WTC11 (cell line): ENCODE data around the gene ZNF740. TPM values are rescaled to one million over a fixed set of nuclear protein-coding genes. Genes with fewer than 3 reads are reported as not detected.

ENCODE experiments used
- ATAC-seq: fragments of 200-7000 bp; cut with Tn5 transposase; 2 replicates; pipeline ENCODE4 v1.10.0; 2021; ENCODE audit warnings: mild to moderate bottlenecking, moderate library complexity
- CTCF ChIA-PET: fragments of 300-600 bp; sonication (Branson Sonifier 250); formaldehyde crosslinking; loops from one replicate; lab custom pipeline; 2021; ENCODE audit warnings: antibody characterized with exemption; lab: Charles Lee
- POLR2A ChIA-PET: fragments of 350-600 bp; sonication (Branson Sonifier 250); formaldehyde crosslinking; loops from one replicate; lab custom pipeline; 2021; ENCODE audit warnings: antibody characterized with exemption; lab: Charles Lee
- DNase-seq: peaks from one replicate; pipeline ENCODE4 v3.0.0; 2021; ENCODE audit warnings: low spot score
- H3K27ac Mint-ChIP-seq: 2 replicates; pipeline ENCODE4 v1.8.0; 2021; ENCODE audit warnings: mixed read lengths
- H3K27me3 Mint-ChIP-seq: 2 replicates; pipeline ENCODE4 v1.8.0; 2021; ENCODE audit warnings: low read depth, mild to moderate bottlenecking, moderate library complexity, mixed read lengths
- H3K36me3 Mint-ChIP-seq: 2 replicates; pipeline ENCODE4 v1.8.0; 2021; ENCODE audit warnings: mixed read lengths
- H3K4me1 Mint-ChIP-seq: 2 replicates; pipeline ENCODE4 v1.8.0; 2022; ENCODE audit warnings: mixed read lengths
- H3K4me3 Mint-ChIP-seq: 2 replicates; pipeline ENCODE4 v1.8.0; 2021; ENCODE audit warnings: mild to moderate bottlenecking, moderate library complexity, mixed read lengths
- H3K9me3 Mint-ChIP-seq: 2 replicates; pipeline ENCODE4 v1.8.0; 2021; ENCODE audit warnings: mixed read lengths
- ETV6 ChIP-seq: sonication (generic); formaldehyde crosslinking; IDR thresholded peaks from 2 replicates; pipeline ENCODE4 v1.8.1; 2022; ENCODE audit warnings: mild to moderate bottlenecking, missing genetic modification reagents
- FOXP1 ChIP-seq: sonication (generic); formaldehyde crosslinking; IDR thresholded peaks from 2 replicates; pipeline ENCODE4 v1.8.0; 2022; ENCODE audit warnings: missing genetic modification reagents, mild to moderate bottlenecking, moderate library complexity, borderline replicate concordance
- HMGA2 ChIP-seq: fragments of 250-450 bp; sonication (Bioruptor Pico); IDR thresholded peaks from 2 replicates; pipeline ENCODE4 v1.4.0; 2021; ENCODE audit warnings: mild to moderate bottlenecking, moderate library complexity
- MXD4 ChIP-seq: fragments of 250-450 bp; sonication (Bioruptor Pico); IDR thresholded peaks from 2 replicates; pipeline ENCODE4 v1.8.0; 2021; ENCODE audit warnings: mild to moderate bottlenecking, moderate library complexity, borderline replicate concordance
- NFYB ChIP-seq: sonication (generic); formaldehyde crosslinking; conservative IDR thresholded peaks from 2 replicates; pipeline ENCODE4 v1.8.0; 2022; ENCODE audit warnings: low read depth, missing genetic modification reagents
- NR2C2 ChIP-seq: sonication (generic); formaldehyde crosslinking; IDR thresholded peaks from 2 replicates; pipeline ENCODE4 v1.8.0; 2022; ENCODE audit warnings: mild to moderate bottlenecking, missing genetic modification reagents
- NR3C1 ChIP-seq: sonication (generic); formaldehyde crosslinking; conservative IDR thresholded peaks from 2 replicates; pipeline ENCODE4 v1.8.1; 2023; ENCODE audit warnings: low read depth, mild to moderate bottlenecking, missing genetic modification reagents
- RELA ChIP-seq: sonication (generic); formaldehyde crosslinking; IDR thresholded peaks from 2 replicates; pipeline ENCODE4 v1.8.1; 2022; ENCODE audit warnings: missing genetic modification reagents, mild to moderate bottlenecking, borderline replicate concordance
- RORB ChIP-seq: fragments of 250-450 bp; sonication (Bioruptor Pico); IDR thresholded peaks from 2 replicates; pipeline ENCODE4 v1.9.0; 2021; ENCODE audit warnings: mild to moderate bottlenecking
- SOX15 ChIP-seq: fragments of 250-450 bp; sonication (Bioruptor Pico); IDR thresholded peaks from 2 replicates; pipeline ENCODE4 v1.9.0; 2021; ENCODE audit warnings: mild to moderate bottlenecking
- TEAD4 ChIP-seq: sonication (generic); formaldehyde crosslinking; IDR thresholded peaks from 2 replicates; pipeline ENCODE4 v1.8.0; 2022; ENCODE audit warnings: mild to moderate bottlenecking, missing genetic modification reagents
- ZNF396 ChIP-seq: fragments of 250-450 bp; sonication (Bioruptor Pico); IDR thresholded peaks from 2 replicates; pipeline ENCODE4 v1.8.0; 2021; ENCODE audit warnings: mild to moderate bottlenecking, moderate library complexity, borderline replicate concordance
- ZNF423 ChIP-seq: fragments of 250-450 bp; sonication (Bioruptor Pico); IDR thresholded peaks from 2 replicates; pipeline ENCODE4 v2.1.2; 2022; ENCODE audit warnings: mild to moderate bottlenecking, moderate library complexity
- ZNF671 ChIP-seq: fragments of 250-450 bp; sonication (Bioruptor Pico); IDR thresholded peaks from 2 replicates; pipeline ENCODE4 v1.8.0; 2021; ENCODE audit warnings: mild to moderate bottlenecking
- total RNA-seq: library from RNA; stranded (reverse); gene quantifications from 3 replicates; pipeline ENCODE4 v1.2.3, GENCODE V29; 2021
- TF ChIP-seq, protein P1 (sequence below): sonication (generic); formaldehyde crosslinking; IDR thresholded peaks from 2 replicates; pipeline ENCODE4 v1.8.0; 2023; ENCODE audit warnings: mild to moderate bottlenecking, missing genetic modification reagents
- TF ChIP-seq, protein P2 (sequence below): sonication (generic); formaldehyde crosslinking; IDR thresholded peaks from 2 replicates; pipeline ENCODE4 v1.8.0; 2022; ENCODE audit warnings: mild to moderate bottlenecking, missing genetic modification reagents
- TF ChIP-seq, protein P3 (sequence below): fragments of 250-450 bp; sonication (Bioruptor Pico); conservative IDR thresholded peaks from 2 replicates; pipeline ENCODE4 v1.9.0; 2021; ENCODE audit warnings: mild to moderate bottlenecking
- TF ChIP-seq, protein P4 (sequence below): sonication (generic); formaldehyde crosslinking; IDR thresholded peaks from 2 replicates; pipeline ENCODE4 v1.8.1; 2023; ENCODE audit warnings: mild to moderate bottlenecking, missing genetic modification reagents, moderate library complexity
- TF ChIP-seq, protein P5 (sequence below): sonication (generic); formaldehyde crosslinking; IDR thresholded peaks from 2 replicates; pipeline ENCODE4 v1.8.0; 2023; ENCODE audit warnings: missing genetic modification reagents
- TF ChIP-seq, protein P6 (sequence below): fragments of 250-450 bp; sonication (Bioruptor Pico); IDR thresholded peaks from 2 replicates; pipeline ENCODE4 v2.1.2; 2022; ENCODE audit warnings: mild to moderate bottlenecking, moderate library complexity
- TF ChIP-seq, protein P7 (sequence below): fragments of 200-600 bp; IDR thresholded peaks from 2 replicates; pipeline ENCODE4 v1.8.0; 2022; ENCODE audit warnings: antibody characterized with exemption

The ZNF740 gene
- total RNA-seq, 1 experiment from 2014 or later, result 26.6 TPM

DNA sequence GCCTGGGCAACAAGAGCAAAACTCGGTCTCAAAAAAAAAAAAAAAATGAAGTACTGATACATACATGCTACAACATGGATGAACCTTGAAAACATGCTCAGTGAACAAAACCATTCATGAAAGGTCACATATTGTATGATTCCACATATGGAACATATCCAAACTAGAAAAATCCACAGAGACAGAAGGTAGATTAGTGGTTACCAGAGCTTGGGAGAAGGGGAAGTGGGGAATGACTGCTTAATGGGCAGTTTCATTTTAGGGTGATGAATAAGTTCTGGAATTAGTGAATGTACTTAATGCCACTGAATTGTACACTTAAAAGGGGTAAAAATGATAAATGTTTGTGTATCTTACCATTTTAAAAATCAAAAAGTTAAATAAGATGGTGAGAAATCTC lies 23.8 kb downstream of the ZNF740 start:
- CTCF ChIA-PET, result interaction anchor here (10.2 kb wide), 1 partner anchor 11 kb away, joined by 136 read pairs; no protein-coding TSS in a partner anchor
- Mint-ChIP-seq H3K4me3 (no peak overlapping the region), H3K4me1 (peaks cover 11% of the 10 kb centered on the region), H3K9me3 (no peaks in the 10 kb centered on the region), H3K27ac (no peak overlapping the region), H3K36me3 (no peaks in the 10 kb centered on the region), H3K27me3 (peaks cover 35% of the 10 kb centered on the region)
- TF ChIP-seq, protein P1, sequence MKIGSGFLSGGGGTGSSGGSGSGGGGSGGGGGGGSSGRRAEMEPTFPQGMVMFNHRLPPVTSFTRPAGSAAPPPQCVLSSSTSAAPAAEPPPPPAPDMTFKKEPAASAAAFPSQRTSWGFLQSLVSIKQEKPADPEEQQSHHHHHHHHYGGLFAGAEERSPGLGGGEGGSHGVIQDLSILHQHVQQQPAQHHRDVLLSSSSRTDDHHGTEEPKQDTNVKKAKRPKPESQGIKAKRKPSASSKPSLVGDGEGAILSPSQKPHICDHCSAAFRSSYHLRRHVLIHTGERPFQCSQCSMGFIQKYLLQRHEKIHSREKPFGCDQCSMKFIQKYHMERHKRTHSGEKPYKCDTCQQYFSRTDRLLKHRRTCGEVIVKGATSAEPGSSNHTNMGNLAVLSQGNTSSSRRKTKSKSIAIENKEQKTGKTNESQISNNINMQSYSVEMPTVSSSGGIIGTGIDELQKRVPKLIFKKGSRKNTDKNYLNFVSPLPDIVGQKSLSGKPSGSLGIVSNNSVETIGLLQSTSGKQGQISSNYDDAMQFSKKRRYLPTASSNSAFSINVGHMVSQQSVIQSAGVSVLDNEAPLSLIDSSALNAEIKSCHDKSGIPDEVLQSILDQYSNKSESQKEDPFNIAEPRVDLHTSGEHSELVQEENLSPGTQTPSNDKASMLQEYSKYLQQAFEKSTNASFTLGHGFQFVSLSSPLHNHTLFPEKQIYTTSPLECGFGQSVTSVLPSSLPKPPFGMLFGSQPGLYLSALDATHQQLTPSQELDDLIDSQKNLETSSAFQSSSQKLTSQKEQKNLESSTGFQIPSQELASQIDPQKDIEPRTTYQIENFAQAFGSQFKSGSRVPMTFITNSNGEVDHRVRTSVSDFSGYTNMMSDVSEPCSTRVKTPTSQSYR (CRISPR knock-in tag), result no peak
- no peak for TF ChIP-seq ZNF423 (CRISPR knock-in tag)
- TF ChIP-seq RELA (CRISPR knock-in tag), result no peak
- TF ChIP-seq NR2C2 (CRISPR knock-in tag), result no peak
- no peak for TF ChIP-seq ZNF396
- no peak for TF ChIP-seq TEAD4 (CRISPR knock-in tag)
- TF ChIP-seq NFYB (CRISPR knock-in tag), result no peak
- TF ChIP-seq RORB (CRISPR knock-in tag), result no peak
- no peak for TF ChIP-seq FOXP1
- TF ChIP-seq MXD4 (CRISPR knock-in tag), result no peak
- ATAC-seq (no peak), DNase-seq (no peak)
- POLR2A ChIA-PET, result no interaction called here

DNA sequence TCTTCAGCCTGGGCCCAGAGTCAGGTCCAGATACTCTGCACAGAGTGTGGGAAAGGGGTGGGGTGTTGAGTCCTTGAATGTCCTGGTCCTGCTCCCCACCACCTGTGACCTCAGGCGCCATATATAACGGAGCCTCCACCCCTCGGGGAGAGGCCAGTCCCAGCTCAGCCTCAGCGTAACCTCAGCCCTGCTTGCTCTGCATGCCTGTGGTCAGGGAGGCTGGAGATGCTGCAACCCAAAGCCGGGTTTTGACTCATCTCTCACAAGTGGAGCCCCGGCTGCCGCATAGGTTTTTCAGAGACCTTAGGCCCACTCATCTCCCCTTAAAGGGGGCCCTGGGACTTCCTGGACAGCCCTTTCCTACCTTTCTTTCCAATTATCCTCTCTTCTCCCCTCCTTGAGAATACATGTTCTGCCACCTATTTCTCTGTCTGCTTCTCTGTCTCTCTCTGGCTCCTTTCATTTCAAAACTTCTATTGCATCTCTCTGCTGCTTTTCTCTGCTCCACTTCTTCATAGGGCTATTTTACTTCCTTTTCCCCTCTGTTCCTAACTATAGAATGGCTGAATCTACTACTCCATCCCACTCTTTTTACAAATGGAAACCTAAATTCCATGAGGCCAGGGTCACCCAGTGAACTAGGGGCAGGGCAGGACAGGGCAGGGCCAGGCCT lies 25.4 kb downstream of the ZNF740 start:
- Mint-ChIP-seq H3K4me1 (peaks cover 11% of the 10 kb centered on the region), H3K9me3 (no peaks in the 10 kb centered on the region), H3K27me3 (peaks cover 22% of the 10 kb centered on the region), H3K4me3 (no peak overlapping the region), H3K27ac (no peak overlapping the region), H3K36me3 (peaks cover 3% of the 10 kb centered on the region; the same call in 1 of the 2 replicates)
- DNase-seq (no peak), ATAC-seq (no peak)
- TF ChIP-seq, protein P2, sequence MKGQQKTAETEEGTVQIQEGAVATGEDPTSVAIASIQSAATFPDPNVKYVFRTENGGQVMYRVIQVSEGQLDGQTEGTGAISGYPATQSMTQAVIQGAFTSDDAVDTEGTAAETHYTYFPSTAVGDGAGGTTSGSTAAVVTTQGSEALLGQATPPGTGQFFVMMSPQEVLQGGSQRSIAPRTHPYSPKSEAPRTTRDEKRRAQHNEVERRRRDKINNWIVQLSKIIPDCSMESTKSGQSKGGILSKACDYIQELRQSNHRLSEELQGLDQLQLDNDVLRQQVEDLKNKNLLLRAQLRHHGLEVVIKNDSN (CRISPR knock-in tag), result no peak
- TF ChIP-seq RORB (CRISPR knock-in tag) (no peak), ZNF671 (CRISPR knock-in tag) (no peak)
- TF ChIP-seq, protein P3, sequence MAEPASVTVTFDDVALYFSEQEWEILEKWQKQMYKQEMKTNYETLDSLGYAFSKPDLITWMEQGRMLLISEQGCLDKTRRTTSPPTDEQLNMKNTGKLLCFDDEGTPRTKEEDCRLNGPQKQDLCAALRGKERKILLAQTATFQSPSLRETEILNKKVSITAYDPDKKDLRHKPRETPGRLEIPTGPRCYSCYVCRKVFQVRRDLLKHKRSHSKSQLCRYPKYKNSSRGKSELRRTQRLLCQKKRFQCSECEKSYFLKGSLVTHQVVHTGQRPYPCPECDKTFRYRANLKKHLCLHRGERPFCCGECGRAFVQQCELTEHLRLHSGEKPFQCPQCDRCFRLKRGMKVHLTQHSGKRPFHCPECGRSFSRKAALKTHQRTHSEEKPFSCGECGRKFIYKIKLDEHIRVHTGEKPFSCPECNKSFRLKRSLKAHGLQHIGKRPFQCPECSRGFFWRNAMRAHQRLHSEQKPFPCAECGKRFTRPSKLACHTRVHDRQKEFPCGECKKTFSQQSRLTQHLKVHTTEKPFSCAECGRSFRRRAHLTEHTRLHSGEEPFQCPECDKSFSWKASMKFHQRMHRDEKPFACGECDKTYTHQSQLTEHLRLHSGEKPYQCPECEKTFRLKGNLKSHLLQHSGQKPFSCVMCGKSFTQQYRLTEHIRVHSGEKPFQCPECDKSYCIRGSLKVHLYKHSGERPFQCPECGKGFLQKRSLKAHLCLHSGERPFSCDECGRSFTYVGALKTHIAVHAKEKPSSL (CRISPR knock-in tag), result no peak
- ChIA-PET POLR2A (no interaction called here), CTCF (interaction anchor here (1.4 to 10.2 kb wide), 3 partner anchors 8 to 45 kb away, joined by 3 to 136 read pairs (median 20); no protein-coding TSS in a partner anchor)

DNA sequence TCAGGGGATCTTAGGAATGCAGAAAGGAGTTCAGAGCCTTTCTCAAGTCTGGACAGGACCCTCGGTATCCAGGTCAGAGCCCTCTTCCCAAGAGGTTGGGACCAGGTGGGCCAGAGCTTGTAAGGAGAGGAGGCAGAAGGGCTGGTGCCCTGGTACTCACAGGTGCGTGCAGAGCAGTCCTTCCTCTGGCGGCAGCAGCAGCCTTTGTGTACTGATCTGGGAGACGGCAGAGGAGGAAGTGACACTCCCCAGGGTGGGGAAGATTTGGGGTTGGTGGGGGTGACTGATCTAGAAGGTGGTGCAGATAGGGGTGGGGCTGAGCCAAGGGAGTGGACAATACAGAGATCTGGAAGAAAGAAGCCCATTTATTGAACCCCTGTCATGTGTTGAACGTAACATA lies 26.5 kb downstream of the ZNF740 start, which contains the start of gene ITGB7:
ITGB7 (minus strand) TSS at position 210 of the 400 bp plus-strand sequence. CDS start 6,808 bp downstream, outside the sequence.
- ChIA-PET POLR2A (interaction anchor here (0.7 kb wide), 1 partner anchor 10 kb away, joined by 3 read pairs; no protein-coding TSS in a partner anchor), CTCF (interaction anchor here (0.9 to 12.2 kb wide), 6 partner anchors 10 to 175 kb away, joined by 3 to 333 read pairs (median 4); partner anchors contain the start of gene ESPL1)
- TF ChIP-seq, protein P4, sequence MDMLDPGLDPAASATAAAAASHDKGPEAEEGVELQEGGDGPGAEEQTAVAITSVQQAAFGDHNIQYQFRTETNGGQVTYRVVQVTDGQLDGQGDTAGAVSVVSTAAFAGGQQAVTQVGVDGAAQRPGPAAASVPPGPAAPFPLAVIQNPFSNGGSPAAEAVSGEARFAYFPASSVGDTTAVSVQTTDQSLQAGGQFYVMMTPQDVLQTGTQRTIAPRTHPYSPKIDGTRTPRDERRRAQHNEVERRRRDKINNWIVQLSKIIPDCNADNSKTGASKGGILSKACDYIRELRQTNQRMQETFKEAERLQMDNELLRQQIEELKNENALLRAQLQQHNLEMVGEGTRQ, result no peak
- TF ChIP-seq, protein P5, sequence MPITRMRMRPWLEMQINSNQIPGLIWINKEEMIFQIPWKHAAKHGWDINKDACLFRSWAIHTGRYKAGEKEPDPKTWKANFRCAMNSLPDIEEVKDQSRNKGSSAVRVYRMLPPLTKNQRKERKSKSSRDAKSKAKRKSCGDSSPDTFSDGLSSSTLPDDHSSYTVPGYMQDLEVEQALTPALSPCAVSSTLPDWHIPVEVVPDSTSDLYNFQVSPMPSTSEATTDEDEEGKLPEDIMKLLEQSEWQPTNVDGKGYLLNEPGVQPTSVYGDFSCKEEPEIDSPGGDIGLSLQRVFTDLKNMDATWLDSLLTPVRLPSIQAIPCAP, result no peak
- TF ChIP-seq HMGA2 (no peak), NR2C2 (CRISPR knock-in tag) (no peak), SOX15 (CRISPR knock-in tag) (no peak), NR3C1 (CRISPR knock-in tag) (no peak), ETV6 (CRISPR knock-in tag) (no peak)
- TF ChIP-seq, protein P6, sequence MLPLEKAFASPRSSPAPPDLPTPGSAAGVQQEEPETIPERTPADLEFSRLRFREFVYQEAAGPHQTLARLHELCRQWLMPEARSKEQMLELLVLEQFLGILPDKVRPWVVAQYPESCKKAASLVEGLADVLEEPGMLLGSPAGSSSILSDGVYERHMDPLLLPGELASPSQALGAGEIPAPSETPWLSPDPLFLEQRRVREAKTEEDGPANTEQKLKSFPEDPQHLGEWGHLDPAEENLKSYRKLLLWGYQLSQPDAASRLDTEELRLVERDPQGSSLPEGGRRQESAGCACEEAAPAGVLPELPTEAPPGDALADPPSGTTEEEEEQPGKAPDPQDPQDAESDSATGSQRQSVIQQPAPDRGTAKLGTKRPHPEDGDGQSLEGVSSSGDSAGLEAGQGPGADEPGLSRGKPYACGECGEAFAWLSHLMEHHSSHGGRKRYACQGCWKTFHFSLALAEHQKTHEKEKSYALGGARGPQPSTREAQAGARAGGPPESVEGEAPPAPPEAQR (CRISPR knock-in tag), result no peak
- TF ChIP-seq, protein P7, sequence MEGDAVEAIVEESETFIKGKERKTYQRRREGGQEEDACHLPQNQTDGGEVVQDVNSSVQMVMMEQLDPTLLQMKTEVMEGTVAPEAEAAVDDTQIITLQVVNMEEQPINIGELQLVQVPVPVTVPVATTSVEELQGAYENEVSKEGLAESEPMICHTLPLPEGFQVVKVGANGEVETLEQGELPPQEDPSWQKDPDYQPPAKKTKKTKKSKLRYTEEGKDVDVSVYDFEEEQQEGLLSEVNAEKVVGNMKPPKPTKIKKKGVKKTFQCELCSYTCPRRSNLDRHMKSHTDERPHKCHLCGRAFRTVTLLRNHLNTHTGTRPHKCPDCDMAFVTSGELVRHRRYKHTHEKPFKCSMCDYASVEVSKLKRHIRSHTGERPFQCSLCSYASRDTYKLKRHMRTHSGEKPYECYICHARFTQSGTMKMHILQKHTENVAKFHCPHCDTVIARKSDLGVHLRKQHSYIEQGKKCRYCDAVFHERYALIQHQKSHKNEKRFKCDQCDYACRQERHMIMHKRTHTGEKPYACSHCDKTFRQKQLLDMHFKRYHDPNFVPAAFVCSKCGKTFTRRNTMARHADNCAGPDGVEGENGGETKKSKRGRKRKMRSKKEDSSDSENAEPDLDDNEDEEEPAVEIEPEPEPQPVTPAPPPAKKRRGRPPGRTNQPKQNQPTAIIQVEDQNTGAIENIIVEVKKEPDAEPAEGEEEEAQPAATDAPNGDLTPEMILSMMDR, result no peak
- H3K27me3 Mint-ChIP-seq, result peaks cover 19% of the 10 kb centered on the region; the same call in 1 of the 2 replicates
- H3K27ac Mint-ChIP-seq, result peak within 1 kb of the TSS; percentile 19; the same call in 1 of the 2 replicates
- peaks cover 7% of the 10 kb centered on the region for H3K36me3 Mint-ChIP-seq
- peaks cover 11% of the 10 kb centered on the region for H3K4me1 Mint-ChIP-seq
- peak; percentile 53 for ATAC-seq
- H3K4me3 Mint-ChIP-seq, result no peak within 1 kb of the TSS
- DNase-seq, result no peak
- no peaks in the 10 kb centered on the region for H3K9me3 Mint-ChIP-seq
